Tibial artery (tissue), 4 donors: ENCODE data around the gene NDE1.

ENCODE experiments used
- DNase-seq, 2 donors: peaks; one replicate each; pipeline ENCODE4 v3.0.0-alpha.2; 2019
- H3K27ac ChIP-seq, 2 donors: fragments of 200-600 bp; sonication (generic) in 1 of 2; 1 replicate in 1 of 2; 2 replicates in 1 of 2; pipeline ENCODE4 v1.5.1; 2018 to 2019; ENCODE audit warnings: mild to moderate bottlenecking in 1 of 2
- H3K27me3 ChIP-seq, 2 donors: fragments of 200-600 bp; sonication (generic) in 1 of 2; one replicate each; pipeline versions ENCODE4 v1.5.1 to v1.6.0; 2016 to 2019
- H3K36me3 ChIP-seq, 3 donors: fragments of 200-600 bp; sonication (generic) in 2 of 3; one replicate each; pipeline ENCODE4 v1.5.1; 2016 to 2019; ENCODE audit warnings: mild to moderate bottlenecking in 2 of 3
- H3K4me1 ChIP-seq, 4 donors: fragments of 200-600 bp; sonication (generic) in 2 of 4; 1 replicate in 3 of 4; 2 replicates in 1 of 4; pipeline ENCODE4 v1.5.1; 2016 to 2019
- H3K4me3 ChIP-seq, 2 donors: fragments of 200-600 bp; sonication (generic) in 1 of 2; 1 replicate in 1 of 2; 2 replicates in 1 of 2; pipeline ENCODE4 v1.5.1; 2018 to 2019; ENCODE audit warnings: mild to moderate bottlenecking in 2 of 2
- H3K9me3 ChIP-seq, 3 donors: fragments of 200-600 bp; sonication (generic) in 1 of 3; one replicate each; pipeline ENCODE4 v1.5.1; 2016 to 2019
- intact Hi-C: fragments of 100-400 bp; cut with DNase I; formaldehyde crosslinking; loops from one replicate; pipeline ENCODE4 v1.15.0; 2023; ENCODE audit warnings: low total_unique reads
- TF ChIP-seq, protein P1 (sequence below), 2 experiments: fragments of 200-600 bp in 1 of 2; fragments of 450-650 bp in 1 of 2; IDR thresholded peaks; one replicate each; pipeline ENCODE4 v1.5.1; 2017 to 2019; ENCODE audit warnings: antibody characterized with exemption in 2 of 2, mild to moderate bottlenecking in 1 of 2, moderate library complexity in 1 of 2

NDE1 gene, protein sequence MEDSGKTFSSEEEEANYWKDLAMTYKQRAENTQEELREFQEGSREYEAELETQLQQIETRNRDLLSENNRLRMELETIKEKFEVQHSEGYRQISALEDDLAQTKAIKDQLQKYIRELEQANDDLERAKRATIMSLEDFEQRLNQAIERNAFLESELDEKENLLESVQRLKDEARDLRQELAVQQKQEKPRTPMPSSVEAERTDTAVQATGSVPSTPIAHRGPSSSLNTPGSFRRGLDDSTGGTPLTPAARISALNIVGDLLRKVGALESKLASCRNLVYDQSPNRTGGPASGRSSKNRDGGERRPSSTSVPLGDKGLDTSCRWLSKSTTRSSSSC

DNA sequence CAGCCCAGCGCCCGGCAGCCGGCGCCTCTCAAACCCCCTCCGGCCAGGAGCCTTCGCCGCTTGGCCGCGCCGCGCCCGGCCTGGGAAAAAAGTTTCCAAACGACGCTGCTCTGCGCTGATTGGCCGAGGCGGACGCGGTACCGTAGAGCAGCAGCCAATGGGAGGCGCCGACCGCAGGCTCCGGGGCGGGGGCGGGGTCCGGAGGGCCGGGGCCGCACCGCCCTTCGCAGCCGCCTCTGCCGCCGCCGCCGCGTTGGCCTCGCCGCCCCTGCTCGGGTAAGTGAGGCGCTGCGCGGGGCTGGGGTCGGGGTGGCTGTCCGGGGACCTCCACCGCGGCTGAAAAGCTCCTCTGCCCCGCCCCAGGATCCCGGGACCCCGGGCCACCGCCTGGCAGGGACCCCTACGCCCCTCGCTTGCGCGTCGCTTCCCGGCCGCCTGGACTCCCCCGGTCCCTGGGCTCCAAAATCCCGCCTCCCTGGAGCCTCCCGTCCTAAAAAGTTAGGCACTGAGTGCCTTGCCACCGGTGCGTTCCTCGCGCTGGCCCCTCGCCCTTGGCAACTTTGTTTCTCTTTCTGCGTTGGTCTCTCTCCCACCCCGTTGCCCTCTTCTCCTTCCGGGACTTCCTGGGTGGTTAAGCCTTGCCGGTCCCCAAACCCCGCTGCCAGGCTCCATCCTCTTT is at the start of gene NDE1:
Gene NDE1, plus strand, starts transcription at position 227 of the 679 bp plus-strand sequence. CDS start 14,534 bp downstream, outside the sequence.
- Histone ChIP-seq H3K27ac (peak within 1 kb of the TSS; percentile 88 to 90), H3K27me3 (no peaks in the 10 kb centered on the region), H3K4me3 (peak within 1 kb of the TSS; percentile 63 to 81), H3K4me1 (peaks cover 0 to 33% (median 17%) of the 10 kb centered on the region in 4 donors), H3K36me3 (no peaks in the 10 kb centered on the region), H3K9me3 (no peaks in the 10 kb centered on the region)
- TF ChIP-seq, protein P1, sequence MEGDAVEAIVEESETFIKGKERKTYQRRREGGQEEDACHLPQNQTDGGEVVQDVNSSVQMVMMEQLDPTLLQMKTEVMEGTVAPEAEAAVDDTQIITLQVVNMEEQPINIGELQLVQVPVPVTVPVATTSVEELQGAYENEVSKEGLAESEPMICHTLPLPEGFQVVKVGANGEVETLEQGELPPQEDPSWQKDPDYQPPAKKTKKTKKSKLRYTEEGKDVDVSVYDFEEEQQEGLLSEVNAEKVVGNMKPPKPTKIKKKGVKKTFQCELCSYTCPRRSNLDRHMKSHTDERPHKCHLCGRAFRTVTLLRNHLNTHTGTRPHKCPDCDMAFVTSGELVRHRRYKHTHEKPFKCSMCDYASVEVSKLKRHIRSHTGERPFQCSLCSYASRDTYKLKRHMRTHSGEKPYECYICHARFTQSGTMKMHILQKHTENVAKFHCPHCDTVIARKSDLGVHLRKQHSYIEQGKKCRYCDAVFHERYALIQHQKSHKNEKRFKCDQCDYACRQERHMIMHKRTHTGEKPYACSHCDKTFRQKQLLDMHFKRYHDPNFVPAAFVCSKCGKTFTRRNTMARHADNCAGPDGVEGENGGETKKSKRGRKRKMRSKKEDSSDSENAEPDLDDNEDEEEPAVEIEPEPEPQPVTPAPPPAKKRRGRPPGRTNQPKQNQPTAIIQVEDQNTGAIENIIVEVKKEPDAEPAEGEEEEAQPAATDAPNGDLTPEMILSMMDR (IDR thresholded peaks at IDR 0.05): no peak
- peak; percentile 90 to 95 for DNase-seq
- intact Hi-C loops: no loop called here

DNA sequence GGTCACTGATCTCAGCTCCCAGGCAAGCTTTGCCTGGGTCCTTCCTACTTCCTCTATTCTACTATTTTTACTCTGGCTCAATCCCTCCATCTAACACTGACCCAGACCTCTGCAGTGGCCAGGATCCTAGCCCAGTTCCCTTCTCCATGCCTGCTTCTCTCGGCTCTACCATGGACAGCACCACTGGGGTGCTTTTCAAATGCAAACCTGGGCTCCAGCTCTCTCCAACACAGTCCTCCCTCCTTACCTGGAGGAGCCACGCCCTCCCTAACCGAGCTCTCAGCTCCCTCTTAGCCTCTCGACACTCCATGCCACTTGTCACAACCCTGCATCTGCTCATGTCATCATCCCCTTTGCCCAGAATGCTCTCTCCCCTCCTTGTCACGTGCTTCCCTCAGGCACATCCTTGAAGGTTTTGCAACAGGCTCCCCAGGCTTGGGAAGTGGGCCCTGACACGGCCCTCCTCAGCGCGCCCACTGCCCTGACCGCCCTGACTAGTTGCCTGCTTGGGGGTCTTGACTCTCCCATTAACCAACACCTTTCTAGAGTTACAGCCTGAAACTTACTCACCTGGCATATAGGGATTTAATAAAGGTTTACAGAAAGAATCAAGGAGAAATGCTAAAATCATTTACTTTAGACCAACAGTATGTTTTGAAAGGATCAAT is 48.7 kb upstream of the NDE1 start:
- intact Hi-C loops: no loop called here
- TF ChIP-seq, protein P1 (IDR thresholded peaks at IDR 0.05): no peak
- H3K4me3 ChIP-seq: no peak overlapping the region
- H3K27ac ChIP-seq: no peak overlapping the region
- no peaks in the 10 kb centered on the region for H3K27me3 ChIP-seq
- H3K9me3 ChIP-seq: no peaks in the 10 kb centered on the region
- peaks cover 52 to 100% (median 82%) of the 10 kb centered on the region in 3 donors for H3K36me3 ChIP-seq
- peaks cover 0 to 21% (median 13%) of the 10 kb centered on the region in 4 donors for H3K4me1 ChIP-seq
- no peak for DNase-seq

DNA sequence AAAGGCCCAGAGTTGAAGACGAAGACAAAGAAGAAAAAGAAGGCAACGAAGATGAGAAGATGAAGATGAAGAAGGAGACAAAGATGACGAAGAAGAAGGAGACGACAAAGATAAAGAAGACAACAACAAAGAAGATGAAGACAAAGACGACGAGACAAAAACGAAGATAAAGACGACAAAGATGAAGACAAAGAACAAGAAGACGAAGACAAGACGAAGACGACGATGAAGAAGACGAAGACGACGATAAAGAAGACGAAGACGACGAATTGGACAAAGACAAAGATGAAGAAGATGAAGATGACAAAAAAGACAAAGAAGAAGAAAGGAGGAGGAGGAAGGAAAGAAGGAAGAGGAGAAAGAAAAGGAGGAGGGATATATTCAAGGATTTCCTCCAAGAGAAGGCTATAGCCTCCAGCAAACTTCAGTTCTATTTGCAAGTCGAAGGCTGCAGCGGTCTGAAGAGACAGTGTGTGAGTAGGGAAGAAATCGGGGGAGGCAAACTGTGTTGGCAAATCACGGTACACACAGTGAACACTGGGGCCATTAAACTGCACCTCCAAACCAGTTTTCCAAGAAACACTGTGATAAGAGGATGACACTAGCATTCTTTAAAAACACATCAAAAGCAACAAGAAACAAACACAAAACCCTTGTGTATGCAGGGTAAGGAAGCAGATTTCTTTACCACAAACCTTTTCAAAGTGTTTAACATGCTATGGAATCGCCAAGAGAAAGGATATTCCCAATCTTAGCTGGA is 47.6 kb upstream of the NDE1 start:
- TF ChIP-seq, protein P1 (IDR thresholded peaks at IDR 0.05): no peak
- Histone ChIP-seq H3K27ac (no peak overlapping the region), H3K4me1 (peaks cover 0 to 11% (median 8%) of the 10 kb centered on the region in 4 donors), H3K9me3 (no peaks in the 10 kb centered on the region), H3K4me3 (no peak overlapping the region), H3K36me3 (peaks cover 62 to 100% (median 87%) of the 10 kb centered on the region in 3 donors), H3K27me3 (no peaks in the 10 kb centered on the region)
- DNase-seq: no peak
- intact Hi-C loops: no loop called here

DNA sequence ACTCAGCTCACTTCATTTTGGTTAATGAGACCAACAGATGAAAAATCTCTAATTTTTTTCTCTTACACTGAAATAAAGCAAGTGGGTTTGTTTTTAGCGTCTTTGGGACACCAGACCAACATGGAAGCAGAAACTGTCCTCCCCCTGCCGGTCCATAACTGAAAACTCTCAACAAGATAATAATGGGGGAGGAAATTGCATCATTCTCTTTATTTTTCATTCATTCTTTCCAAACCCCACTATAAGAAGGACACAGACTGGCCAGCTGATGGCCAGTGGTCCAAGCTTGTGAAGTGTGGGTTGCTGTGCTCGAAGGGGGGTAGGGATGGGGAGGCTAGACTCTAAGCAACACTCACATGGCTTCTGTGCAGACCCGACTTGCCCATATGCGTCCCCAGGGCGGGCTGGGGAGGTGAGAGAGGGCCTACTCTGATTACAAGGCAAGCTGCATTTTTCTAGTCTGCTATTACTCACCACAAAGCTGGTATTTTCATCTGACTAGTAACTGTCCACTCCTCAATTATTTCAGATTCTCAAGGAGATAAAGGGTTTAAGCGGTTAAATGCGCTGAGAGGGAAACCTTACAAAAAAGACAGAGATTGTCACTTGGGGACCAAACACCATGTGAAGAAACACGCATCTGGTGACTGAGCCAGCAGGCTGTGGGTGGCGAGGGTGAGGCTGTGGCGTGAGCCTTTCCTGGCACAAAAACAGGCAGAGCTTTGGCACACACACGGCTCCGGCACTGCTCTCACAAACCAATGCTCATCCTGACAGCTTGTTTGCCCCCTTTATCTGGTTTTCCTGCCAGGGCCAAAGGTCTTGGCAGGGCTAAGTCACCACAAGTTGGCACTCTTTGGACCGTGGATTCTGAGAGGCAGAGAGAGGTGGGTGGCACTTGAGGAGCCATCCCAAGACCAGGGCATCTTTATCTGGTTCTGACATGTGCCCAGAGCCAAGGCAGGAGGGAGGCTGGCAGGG is 45.3 kb upstream of the NDE1 start:
- Histone ChIP-seq H3K27me3 (no peaks in the 10 kb centered on the region), H3K27ac (no peak overlapping the region), H3K4me3 (no peak overlapping the region), H3K4me1 (peaks cover 0 to 5% (median 0%) of the 10 kb centered on the region in 4 donors), H3K9me3 (no peaks in the 10 kb centered on the region), H3K36me3 (peaks cover 75 to 100% (median 88%) of the 10 kb centered on the region in 3 donors)
- no peak for DNase-seq
- TF ChIP-seq, protein P1 (IDR thresholded peaks at IDR 0.05): no peak
- intact Hi-C loops: no loop called here
